SK-N-SH (cell line): ENCODE data around the gene STIP1. TPM values are rescaled to one million over a fixed set of nuclear protein-coding genes. Genes with fewer than 3 reads are reported as not detected.

ENCODE experiments used
- CTCF ChIA-PET: fragments of 300-600, 350-600 bp; formaldehyde crosslinking; extraction: SDS; loops from one replicate; lab custom pipeline; 2021; lab: Yijun Ruan, JAX
- POLR2A ChIA-PET: fragments of 350-600 bp; sonication (Branson Sonifier 250); formaldehyde crosslinking; extraction: SDS; loops from one replicate; lab custom pipeline; 2020; ENCODE audit warnings: antibody characterized with exemption, inconsistent platforms; lab: Yijun Ruan, JAX
- DNase-seq: peaks from one replicate; pipeline ENCODE4 v3.0.0; 2012
- H2AFZ ChIP-seq: fragments of 200-600 bp; sonication (generic); 2 replicates; pipeline ENCODE4 v1.8.1; 2016; ENCODE audit warnings: antibody characterized with exemption, mild to moderate bottlenecking, low read depth
- H3F3A ChIP-seq: fragments of 200-600 bp; sonication (generic); replicated peaks from 2 replicates; pipeline ENCODE3; 2016; ENCODE audit warnings: antibody characterized with exemption, mild to moderate bottlenecking; ENCODE audit not compliant: insufficient read depth
- H3K27ac ChIP-seq, 2 experiments: fragments of 200-500 bp in 1 of 2; fragments of 200-600 bp in 1 of 2; sonication (Bioruptor generic) in 1 of 2; sonication (generic), shearing (Covaris generic) in 1 of 2; 2 replicates each; pipeline versions ENCODE4 v1.5.1 to v1.6.1; 2014 to 2016; ENCODE audit warnings: low read depth in 2 of 2, inconsistent platforms in 1 of 2, low read length in 1 of 2, mild to moderate bottlenecking in 1 of 2, mixed read lengths in 1 of 2
- H3K27me3 ChIP-seq: fragments of 200-600 bp; sonication (generic), shearing (Covaris generic); 2 replicates; pipeline ENCODE4 v1.6.1; 2016; ENCODE audit warnings: mixed run types; ENCODE audit not compliant: insufficient read depth
- H3K36me3 ChIP-seq, 2 experiments: fragments of 200-500 bp in 1 of 2; fragments of 200-600 bp in 1 of 2; sonication (Bioruptor generic) in 1 of 2; sonication (generic) in 1 of 2; replicated peaks in 1 of 2; 2 replicates each; pipeline versions ENCODE3 to v1.5.1; 2014 to 2016; ENCODE audit warnings: low read length in 1 of 2, mild to moderate bottlenecking in 1 of 2; ENCODE audit not compliant: insufficient read depth in 2 of 2, control insufficient read depth in 1 of 2
- H3K4me1 ChIP-seq, 2 experiments: fragments of 200-500 bp in 1 of 2; fragments of 200-600 bp in 1 of 2; sonication (Bioruptor generic) in 1 of 2; sonication (generic), shearing (Covaris generic) in 1 of 2; 2 replicates each; pipeline versions ENCODE4 v1.5.1 to v1.6.1; 2014 to 2016; ENCODE audit warnings: low read depth in 1 of 2, low read length in 1 of 2, mixed run types in 1 of 2; ENCODE audit not compliant: insufficient read depth in 2 of 2, control insufficient read depth in 1 of 2
- H3K4me2 ChIP-seq: fragments of 200-600 bp; sonication (generic), shearing (Covaris generic); 2 replicates; pipeline ENCODE4 v1.6.1; 2017; ENCODE audit warnings: mixed run types
- H3K4me3 ChIP-seq, 2 experiments: fragments of 200-500 bp in 1 of 2; fragments of 200-600 bp in 1 of 2; sonication (Bioruptor generic) in 1 of 2; sonication (generic), shearing (Covaris generic) in 1 of 2; 2 replicates each; pipeline versions ENCODE4 v1.5.1 to v1.8.1; 2014 to 2016; ENCODE audit warnings: low read depth in 2 of 2, inconsistent platforms in 1 of 2, low read length in 1 of 2, mild to moderate bottlenecking in 1 of 2, mixed read lengths in 1 of 2, moderate library complexity in 1 of 2
- H3K79me2 ChIP-seq: fragments of 200-600 bp; sonication (generic); 2 replicates; pipeline ENCODE4 v1.8.1; 2017; ENCODE audit warnings: mild to moderate bottlenecking; ENCODE audit not compliant: insufficient read depth
- H3K9ac ChIP-seq: fragments of 200-600 bp; sonication (generic); 2 replicates; pipeline ENCODE4 v1.6.1; 2017; ENCODE audit warnings: mixed run types
- H3K9me2 ChIP-seq: fragments of 200-600 bp; sonication (generic); 2 replicates; pipeline ENCODE4 v1.6.1; 2017; ENCODE audit warnings: mixed run types
- H3K9me3 ChIP-seq: fragments of 200-600 bp; sonication (generic); 2 replicates; pipeline ENCODE4 v1.6.1; 2017; ENCODE audit warnings: mixed run types, mild to moderate bottlenecking, moderate library complexity
- H4K20me1 ChIP-seq: fragments of 200-600 bp; sonication (generic); 2 replicates; pipeline ENCODE4 v1.6.1; 2017; ENCODE audit warnings: mild to moderate bottlenecking, mixed run types; ENCODE audit not compliant: insufficient read depth
- CTCF ChIP-seq: fragments of 200-600 bp; sonication (generic); IDR thresholded peaks from 2 replicates; pipeline ENCODE4 v1.6.1; 2017; ENCODE audit warnings: antibody characterized with exemption, mild to moderate bottlenecking, moderate library complexity
- EZH2phosphoT487 ChIP-seq: fragments of 200-600 bp; sonication (generic); IDR thresholded peaks from 2 replicates; pipeline ENCODE4 v1.6.1; 2017; ENCODE audit warnings: low read depth, mixed run types, mild to moderate bottlenecking, antibody characterized with exemption, moderate library complexity, borderline replicate concordance
- FOXM1 ChIP-seq: IDR thresholded peaks from 2 replicates; pipeline ENCODE4 v1.4.0; 2012; ENCODE audit warnings: low read depth, mild to moderate bottlenecking
- GATA2 ChIP-seq: sonication (generic); formaldehyde crosslinking; IDR thresholded peaks from 2 replicates; pipeline ENCODE4 v1.5.0; 2020; ENCODE audit warnings: mild to moderate bottlenecking, missing genetic modification reagents
- JUND ChIP-seq: IDR thresholded peaks from 2 replicates; pipeline ENCODE4 v1.4.0; 2012
- MEF2A ChIP-seq: IDR thresholded peaks from 2 replicates; pipeline ENCODE4 v1.4.0; 2012; ENCODE audit warnings: low read depth, borderline replicate concordance
- POLR2AphosphoS5 ChIP-seq: IDR thresholded peaks from 2 replicates; pipeline ENCODE4 v1.6.1; 2012; ENCODE audit warnings: low read depth, low read length
- RCOR1 ChIP-seq: fragments of 150-350 bp; IDR thresholded peaks from 2 replicates; pipeline ENCODE4 v1.6.1; 2017; ENCODE audit warnings: antibody characterized with exemption, low read length
- SMC3 ChIP-seq: IDR thresholded peaks from 2 replicates; pipeline ENCODE4 v1.6.1; 2012; ENCODE audit warnings: low read depth, low read length, improper control_type of control experiment
- USF2 ChIP-seq: fragments of 150-350 bp; IDR thresholded peaks from 2 replicates; pipeline ENCODE4 v1.6.1; 2017; ENCODE audit warnings: antibody characterized with exemption, low read length, low read depth, borderline replicate concordance
- WGBS: methylation state at CpG from one replicate; pipeline ENCODE4 v1.1.6; 2017; ENCODE audit warnings: low lambda C conversion rate; 5-methylcytosine and 5-hydroxymethylcytosine counted together
- polyA plus RNA-seq, 3 experiments: library from polyadenylated mRNA; depleted of rRNA; stranded (reverse); fragments of >200 nt; gene quantifications; 2 replicates each; pipeline ENCODE4 v1.2.3, GENCODE V29; 2012

The STIP1 gene
- polyA plus RNA-seq, 1 of the 3 experiments (the other 2 are of a cell fraction) = 163 TPM

- Histone ChIP-seq H3K27me3 (no peaks in the 10 kb centered on the region), H3K4me2 (peak overlapping the region; percentile 96; the same call in 1 of the 2 replicates), H3K27ac (no peak overlapping the region), H3K4me1 (peaks cover 10 to 25% of the 10 kb centered on the region in 2 experiments; a peak in 2 of 4 replicates), H2AFZ (no peak overlapping the region), H3K9me3 (no peaks in the 10 kb centered on the region), H3K36me3 (peaks cover 10 to 26% of the 10 kb centered on the region in 2 experiments), H3K4me3 (no peak overlapping the region), H3K79me2 (peaks cover 30% of the 10 kb centered on the region), H4K20me1 (peaks cover 14% of the 10 kb centered on the region), H3F3A (peaks cover 3% of the 10 kb centered on the region), H3K9me2 (no peaks in the 10 kb centered on the region), H3K9ac (no peak overlapping the region)
- POLR2A ChIA-PET = no interaction called here
- no peak for DNase-seq
- TF ChIP-seq RCOR1 (no peak), FOXM1 (no peak), EZH2phosphoT487 (no peak), CTCF (no peak), SMC3 (no peak), MEF2A (no peak), POLR2AphosphoS5 (no peak), GATA2 (no peak), USF2 (no peak), JUND (no peak)
- 100% methylated on average over 1 of the region's 5 CpGs for WGBS
- CTCF ChIA-PET = interaction anchor here (1.5 to 1.6 kb wide), 2 partner anchors 9 to 10 kb away, joined by 4 to 15 read pairs; no protein-coding TSS in a partner anchor
Observed at GRCh38 chr11:64253481-64253880, 67.5 kb downstream of the STIP1 start.

Other genes with a start within 250 kb of the STIP1 start
- gene NAA40, start 247.2 kb upstream of the STIP1 start, polyA plus RNA-seq (2012; rRNA removed) = 33.0 and 36.3 TPM in 2 replicates
- 597 and 824 TPM in 2 replicates for gene COX8A, start 211.6 kb upstream of the STIP1 start, polyA plus RNA-seq (2012; rRNA removed)
- gene OTUB1, start 199.7 kb upstream of the STIP1 start, polyA plus RNA-seq (2012; rRNA removed) = 183 and 195 TPM in 2 replicates
- gene FLRT1, start 150.2 kb upstream of the STIP1 start, polyA plus RNA-seq (2012; rRNA removed) = 0.03 TPM in 2 replicates
- gene MACROD1, start 20.1 kb upstream of the STIP1 start, polyA plus RNA-seq (2012; rRNA removed) = 48.3 and 49.1 TPM in 2 replicates
- 1.2 and 1.4 TPM in 2 replicates for gene FERMT3, start 20.6 kb downstream of the STIP1 start, polyA plus RNA-seq (2012; rRNA removed)
- gene TRPT1, start 40.0 kb downstream of the STIP1 start, polyA plus RNA-seq (2012; rRNA removed) = 61.5 and 62.4 TPM in 2 replicates
- gene NUDT22, start 40.1 kb downstream of the STIP1 start, polyA plus RNA-seq (2012; rRNA removed) = 72.7 and 74.0 TPM in 2 replicates
- 46.9 and 52.1 TPM in 2 replicates for gene DNAJC4, start 44.4 kb downstream of the STIP1 start, polyA plus RNA-seq (2012; rRNA removed)
- gene VEGFB, start 48.4 kb downstream of the STIP1 start, polyA plus RNA-seq (2012; rRNA removed) = 16.3 and 29.9 TPM in 2 replicates
- 84.8 and 127 TPM in 2 replicates for gene FKBP2, start 54.9 kb downstream of the STIP1 start, polyA plus RNA-seq (2012; rRNA removed)
- 373 and 523 TPM in 2 replicates for gene PPP1R14B, start 60.8 kb downstream of the STIP1 start, polyA plus RNA-seq (2012; rRNA removed)
- 26.8 and 30.4 TPM in 2 replicates for gene PLCB3, start 65.4 kb downstream of the STIP1 start, polyA plus RNA-seq (2012; rRNA removed)
- gene BAD, start 98.5 kb downstream of the STIP1 start, polyA plus RNA-seq (2012; rRNA removed) = 75.6 and 80.9 TPM in 2 replicates
- gene GPR137, start 99.7 kb downstream of the STIP1 start, polyA plus RNA-seq (2012; rRNA removed) = 29.9 and 32.9 TPM in 2 replicates
- gene KCNK4, start 105.1 kb downstream of the STIP1 start, polyA plus RNA-seq (2012; rRNA removed) = 0.13 and 0.16 TPM in 2 replicates
- gene CATSPERZ, start 114.2 kb downstream of the STIP1 start, polyA plus RNA-seq (2012; rRNA removed) = 0.54 and 0.67 TPM in 2 replicates
- 27.8 and 31.7 TPM in 2 replicates for gene ESRRA, start 119.4 kb downstream of the STIP1 start, polyA plus RNA-seq (2012; rRNA removed)
- 649 and 699 TPM in 2 replicates for gene TRMT112, start 131.4 kb downstream of the STIP1 start, polyA plus RNA-seq (2012; rRNA removed)
- gene PRDX5, start 131.9 kb downstream of the STIP1 start, polyA plus RNA-seq (2012; rRNA removed) = 875 and 1,000 TPM in 2 replicates
- 2.4 and 3.4 TPM in 2 replicates for gene CCDC88B, start 154.0 kb downstream of the STIP1 start, polyA plus RNA-seq (2012; rRNA removed)
- gene RPS6KA4, start 173.0 kb downstream of the STIP1 start, polyA plus RNA-seq (2012; rRNA removed) = 43.4 and 44.7 TPM in 2 replicates